ENCODE measurements around the gene NPHP4.

NPHP4 gene

DNA sequence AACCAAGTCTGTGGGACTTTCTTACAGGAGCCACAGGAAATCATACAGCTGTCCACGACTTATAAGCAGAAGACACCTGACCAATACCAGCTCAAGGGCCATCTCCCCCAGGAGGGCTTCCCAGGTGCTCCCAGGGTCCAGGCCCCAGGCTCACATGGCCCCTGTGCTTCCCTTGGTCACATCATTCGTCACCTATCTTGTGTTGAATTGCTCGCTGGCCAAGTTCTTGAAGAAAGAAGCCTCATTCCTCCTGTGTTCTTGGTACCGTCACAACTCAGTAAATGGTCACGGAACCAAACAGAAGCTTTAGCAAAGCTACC is 3.0 kb downstream of the NPHP4 start:
- DNase-seq: no peak

DNA sequence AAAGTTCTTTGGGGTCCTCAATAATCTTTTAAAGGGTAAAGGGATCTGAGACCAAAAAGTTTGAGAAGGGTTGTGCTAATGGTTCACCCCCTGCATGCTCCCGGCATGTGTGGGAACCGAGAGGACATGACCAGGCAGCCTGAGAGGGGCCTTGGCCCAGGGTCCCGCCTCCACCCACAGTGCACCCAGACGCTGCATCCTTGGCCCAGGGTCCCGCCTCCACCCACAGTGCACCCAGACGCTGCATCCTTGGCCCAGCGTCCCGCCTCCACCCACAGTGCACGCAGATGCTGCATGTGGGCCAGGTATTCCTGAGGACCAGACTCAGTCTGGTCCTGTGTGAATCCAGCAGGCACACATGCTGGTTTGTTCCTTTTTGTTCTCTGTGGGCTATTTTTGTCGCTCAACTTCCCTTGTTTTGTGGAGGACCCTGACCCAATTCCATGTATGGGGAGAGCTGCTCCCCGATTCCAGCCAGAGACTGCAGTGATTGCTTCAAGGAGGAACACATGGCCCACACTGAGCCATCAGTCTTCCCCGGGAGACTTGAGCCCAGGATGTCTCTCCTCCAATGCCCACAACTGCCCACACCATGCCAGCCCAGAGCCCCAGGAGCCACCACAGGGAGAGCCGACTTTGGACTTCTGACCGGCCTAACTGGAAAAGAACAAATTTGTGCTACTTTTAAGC is 3.5 kb downstream of the NPHP4 start:
- DNase-seq: no peak

DNA sequence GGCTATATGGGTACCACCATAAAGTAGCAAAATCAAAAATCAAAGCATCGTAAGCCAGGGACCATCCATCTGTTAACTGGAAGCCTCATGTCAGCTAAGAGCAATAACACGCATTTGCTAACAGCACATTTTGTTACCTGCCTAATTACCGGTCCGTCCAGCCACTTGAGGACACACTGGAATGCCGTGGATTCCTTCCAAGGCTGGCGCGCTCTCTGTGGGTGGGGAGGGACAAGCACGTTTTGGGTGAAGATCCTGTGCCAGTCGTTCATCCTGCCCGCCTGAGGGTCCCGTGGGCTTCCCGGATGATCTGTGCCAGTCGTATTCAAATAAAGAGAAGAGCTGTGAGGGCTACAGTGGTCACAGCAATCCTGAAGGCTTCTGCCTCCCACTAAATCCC is 6.2 kb downstream of the NPHP4 start:
- no peak for DNase-seq

DNA sequence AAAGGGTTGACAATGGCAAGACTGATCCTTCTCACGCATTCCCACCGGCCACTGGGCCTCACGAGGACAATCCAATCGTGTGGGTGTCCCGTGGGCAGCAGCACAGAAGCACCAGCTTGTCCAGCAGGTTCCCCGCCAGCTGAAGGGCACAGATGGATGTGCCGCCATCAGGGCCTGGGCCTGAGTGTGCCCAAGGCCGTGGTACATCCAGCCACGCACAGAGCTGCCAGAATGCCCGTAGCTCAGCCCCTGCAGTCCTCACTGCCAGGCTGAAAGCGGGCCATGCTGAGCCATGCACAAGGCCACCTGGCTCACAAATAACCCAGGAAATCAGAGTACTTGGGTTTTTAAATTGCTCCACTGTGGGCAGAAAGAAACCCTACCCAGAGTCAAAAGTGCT is 7.0 kb downstream of the NPHP4 start:
- DNase-seq: no peak

DNA sequence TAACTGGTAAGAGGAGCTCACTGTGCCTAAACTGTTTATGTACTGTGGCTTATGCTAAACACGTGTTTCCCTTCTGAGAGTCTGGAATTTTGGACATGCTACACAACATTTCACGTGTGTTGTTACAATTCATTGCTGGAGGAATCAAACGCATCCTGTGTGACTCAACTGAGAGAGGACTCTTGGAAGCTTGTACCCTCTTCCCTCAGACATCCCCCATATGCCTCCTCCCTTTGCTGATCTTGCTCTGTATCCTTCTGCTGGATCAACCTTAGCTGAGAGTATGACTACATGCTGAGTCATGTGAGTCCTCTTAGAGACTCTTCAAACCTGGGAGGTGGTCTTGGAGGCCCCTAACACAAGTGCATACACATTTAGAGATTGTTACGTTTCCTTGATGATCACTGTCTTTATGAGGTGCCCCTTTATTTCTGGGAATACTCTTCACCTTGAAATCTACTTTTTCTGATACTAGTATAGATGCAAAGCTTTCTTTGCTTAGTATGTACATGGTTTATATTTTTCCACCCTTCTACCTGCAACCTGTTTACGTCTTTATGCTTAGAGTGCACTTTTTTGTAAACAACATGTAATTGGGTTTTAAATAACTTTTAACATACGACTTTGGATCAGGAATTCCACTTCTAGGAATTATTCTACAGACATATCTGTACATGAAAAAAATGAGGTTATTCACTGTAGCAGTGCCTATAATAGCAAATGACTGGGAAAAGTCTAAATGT is 8.7 kb downstream of the NPHP4 start:
- DNase-seq: no peak

DNA sequence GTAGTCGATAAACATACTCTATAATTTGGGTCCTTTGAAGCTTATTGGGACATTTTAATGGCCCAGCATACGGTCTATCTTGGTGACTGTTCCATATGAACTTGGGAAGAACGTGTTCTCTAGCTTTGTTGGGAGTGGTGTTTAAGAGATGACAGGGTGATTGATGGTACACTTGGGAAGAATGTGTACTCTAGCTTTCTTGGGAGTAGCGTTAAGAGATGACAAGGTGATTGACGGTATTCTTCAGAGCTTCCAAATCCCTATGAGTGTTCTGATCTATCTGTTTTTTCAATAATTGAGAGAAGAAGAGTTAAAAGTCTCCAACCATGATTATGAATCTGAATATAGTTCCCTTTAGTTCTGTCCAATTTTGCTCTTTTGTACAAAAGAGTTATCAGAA is 9.4 kb downstream of the NPHP4 start:
- no peak for DNase-seq

DNA sequence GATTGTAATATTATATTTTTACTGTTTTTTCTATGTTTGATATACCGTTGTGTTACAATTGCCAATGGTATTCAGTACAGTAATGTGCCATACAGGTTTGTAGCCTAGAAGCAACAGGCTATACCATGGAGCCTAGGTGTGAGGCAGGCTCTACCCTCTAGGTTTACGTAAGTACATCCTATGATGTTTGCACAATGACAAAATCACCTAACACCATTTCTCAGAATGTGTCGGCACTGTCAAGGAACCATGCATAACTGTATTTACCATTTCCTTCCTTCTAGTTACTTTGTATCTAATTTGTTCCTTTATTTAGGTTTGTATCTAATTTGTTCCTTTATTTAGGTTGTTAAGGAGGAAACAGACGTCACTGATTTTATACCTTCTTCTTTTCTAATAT is 9.9 kb downstream of the NPHP4 start:
- DNase-seq: no peak

DNA sequence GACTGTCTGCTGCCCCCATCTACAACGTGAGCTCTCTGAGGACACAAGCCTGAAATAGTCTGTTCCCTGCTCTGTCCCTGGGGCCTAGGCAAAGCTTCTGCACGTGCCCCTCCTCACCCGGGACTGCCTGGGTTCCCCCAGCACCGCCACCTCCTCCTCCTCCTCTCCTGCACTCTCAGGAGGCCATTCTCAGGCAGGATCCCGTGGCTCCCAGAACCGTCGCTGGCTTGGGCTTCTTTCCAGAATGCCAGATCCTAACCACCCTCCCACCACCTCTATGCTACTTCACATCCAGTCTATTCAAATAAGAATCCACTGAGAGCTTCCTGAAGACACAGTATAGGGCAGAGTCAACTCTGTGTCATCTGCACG is 11.2 kb downstream of the NPHP4 start:
- no peak for DNase-seq

DNA sequence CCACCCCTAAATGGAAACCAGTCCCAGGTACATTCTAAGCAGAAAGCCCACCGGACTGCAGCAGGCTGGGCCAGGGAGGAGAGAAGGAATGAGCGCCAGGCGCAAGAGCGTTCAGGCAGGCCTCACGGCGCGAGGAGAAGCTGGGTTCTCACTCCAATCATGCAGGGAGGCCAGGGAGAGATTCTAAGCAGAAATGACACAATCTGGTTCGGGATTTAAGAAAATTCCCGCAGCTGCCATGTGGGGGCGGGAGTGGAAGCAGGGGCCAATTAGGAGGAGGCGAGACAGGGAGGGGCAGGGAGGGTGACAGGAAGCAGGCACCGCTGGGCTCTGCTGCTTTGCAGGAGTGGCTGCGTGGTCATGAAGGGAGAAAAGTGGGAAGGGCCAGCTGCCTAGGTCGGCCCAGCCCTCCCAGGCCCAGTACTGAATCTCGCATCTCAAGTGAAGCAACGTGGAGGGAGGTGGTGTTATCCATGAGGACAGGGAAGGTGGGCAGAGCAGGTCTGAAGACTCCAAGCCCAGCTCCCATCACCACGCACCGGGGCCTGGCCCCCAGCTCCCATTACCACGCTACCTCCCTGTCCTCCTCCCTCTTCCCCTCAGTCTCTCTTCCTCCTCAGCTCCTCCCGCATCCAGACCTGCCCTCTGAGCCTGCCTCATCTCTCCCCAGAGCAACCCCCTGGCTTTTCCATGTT is 11.8 kb downstream of the NPHP4 start:
- no peak for DNase-seq

DNA sequence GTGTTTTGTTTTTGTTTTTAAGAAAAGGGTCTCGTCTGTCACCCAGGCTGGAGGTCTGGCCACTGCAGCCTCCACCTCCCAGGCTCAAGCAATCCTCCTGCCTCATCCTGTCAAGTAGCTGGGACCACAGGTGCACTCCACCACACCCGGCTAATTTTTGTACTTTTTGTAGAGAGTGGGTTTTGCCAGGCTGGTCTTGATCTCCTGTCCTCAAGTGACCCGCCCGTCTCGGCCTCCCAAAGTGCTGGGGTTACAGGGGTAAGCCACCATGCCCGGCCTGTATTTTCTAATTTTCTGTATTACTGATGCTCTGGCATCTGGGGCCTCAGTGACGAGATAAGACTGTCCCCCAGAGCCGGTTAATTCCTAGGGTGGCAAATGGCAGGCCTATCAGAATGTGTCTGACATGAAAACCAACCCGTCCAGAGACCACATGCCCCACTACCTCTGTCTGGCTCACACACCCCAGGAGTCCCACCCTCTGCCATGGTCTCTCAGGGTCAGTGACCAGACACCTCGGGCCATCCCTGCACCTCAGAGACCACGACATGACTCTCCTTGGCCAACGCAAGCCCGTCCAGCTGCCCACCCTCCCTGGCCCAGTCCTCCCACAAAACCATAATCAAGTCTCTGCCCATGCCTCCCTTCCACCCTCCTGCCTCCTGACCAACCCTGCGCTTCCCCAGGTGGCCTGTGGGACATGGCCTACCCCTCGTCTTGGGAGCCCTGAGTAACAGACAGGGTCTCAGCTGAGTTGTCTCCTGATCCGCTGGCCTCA is 12.5 kb downstream of the NPHP4 start:
- no peak for DNase-seq

DNA sequence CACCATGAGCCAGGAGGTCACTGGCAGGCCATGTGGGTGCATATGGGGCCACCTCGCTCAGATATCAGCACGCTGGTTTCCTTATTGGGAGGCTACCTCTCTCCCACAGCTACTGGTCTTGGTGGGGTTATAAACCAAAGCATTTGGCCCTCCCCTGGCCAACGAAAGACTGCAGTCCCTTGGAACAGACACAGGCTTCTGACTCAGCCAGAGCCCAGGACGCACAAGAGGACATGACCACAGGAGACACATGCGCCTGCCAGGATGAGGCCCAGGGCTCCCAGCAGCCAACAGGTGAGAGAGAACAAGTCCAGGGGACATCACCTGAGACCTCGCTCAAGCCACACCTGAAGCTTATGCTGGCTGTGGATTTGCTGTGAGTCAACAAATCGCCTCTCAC is 13.8 kb downstream of the NPHP4 start:
- no peak for DNase-seq

DNA sequence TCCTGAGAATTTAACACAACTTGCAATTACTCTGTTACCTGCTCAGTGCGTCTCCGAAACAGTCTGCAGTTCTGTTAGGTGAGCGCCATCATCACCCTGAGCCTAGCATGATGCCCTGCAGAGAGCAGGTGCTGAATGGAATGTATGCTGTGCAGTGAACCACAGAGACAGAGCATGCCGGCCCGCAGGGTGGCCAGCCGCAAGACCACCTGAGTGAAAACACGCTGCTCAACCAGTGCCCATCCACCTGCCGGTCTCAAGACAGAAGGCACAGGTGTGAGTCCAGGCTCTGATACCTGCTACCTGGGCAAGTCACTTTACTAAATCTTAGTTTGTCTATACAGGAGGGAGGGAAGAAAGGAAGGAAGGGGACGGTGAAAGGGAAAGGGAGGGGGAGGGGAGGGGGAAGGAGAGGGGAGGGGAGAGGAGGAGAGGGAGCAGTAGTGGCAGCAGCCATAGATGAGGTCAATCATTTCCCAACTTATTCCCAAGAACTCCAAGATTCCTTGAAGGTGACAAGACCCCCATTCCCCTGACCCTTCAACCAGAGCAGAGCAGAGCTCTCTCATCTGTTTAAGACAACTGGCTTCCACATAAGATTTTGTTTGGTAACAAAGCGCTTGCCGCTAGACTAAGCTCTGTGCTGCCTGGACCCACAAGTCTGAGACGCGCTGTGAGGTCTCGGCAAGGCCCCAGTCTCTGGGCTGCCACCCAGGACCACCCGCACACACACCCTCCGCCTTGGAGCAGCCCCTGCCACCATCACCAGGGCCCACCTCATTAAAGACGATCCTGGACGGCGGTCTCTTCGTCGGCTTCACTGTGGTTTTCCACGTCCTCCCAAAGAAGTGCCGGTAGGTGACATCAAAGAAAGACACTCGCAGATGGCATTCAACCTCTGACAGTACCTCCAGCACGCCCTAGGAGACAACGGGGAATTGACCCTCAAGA is 14.5 kb downstream of the NPHP4 start:
- no peak for DNase-seq

DNA sequence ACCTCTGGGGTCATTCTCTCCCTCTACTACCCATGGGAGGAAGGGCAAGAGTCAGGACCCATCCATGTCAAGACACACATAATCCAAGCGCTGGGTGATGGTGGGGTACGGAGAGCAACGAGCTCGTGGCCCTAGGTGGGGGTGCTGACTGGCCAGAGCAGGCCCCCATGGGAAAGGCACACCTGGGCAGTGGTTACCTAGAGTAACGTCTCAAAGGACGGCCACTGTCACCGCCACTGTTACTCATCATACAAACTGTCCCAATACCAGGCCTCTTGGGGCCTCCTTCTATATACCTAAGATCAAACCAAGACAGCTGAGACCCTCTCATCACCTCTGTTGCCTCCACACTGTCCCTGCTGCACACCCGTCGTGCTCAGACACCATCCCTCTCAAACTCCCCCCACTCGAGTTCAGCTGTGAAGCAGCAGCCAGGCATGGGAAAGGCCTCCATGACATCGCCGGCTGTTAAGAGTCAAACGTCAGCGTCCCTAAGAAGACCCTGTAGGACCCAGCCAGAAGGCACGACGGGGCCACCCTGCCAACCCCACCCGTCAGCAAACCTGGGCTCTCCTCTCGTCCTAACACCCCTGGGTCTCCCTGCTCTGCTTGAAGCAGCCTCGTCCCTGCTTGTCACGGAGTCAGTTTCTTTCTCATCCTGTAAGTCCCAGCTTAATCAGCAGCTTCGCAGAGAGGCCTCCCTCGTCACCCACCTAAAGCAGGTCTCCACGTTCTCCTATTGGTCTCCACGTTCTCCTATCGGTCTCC is 15.3 kb downstream of the NPHP4 start:
- no peak for DNase-seq

DNA sequence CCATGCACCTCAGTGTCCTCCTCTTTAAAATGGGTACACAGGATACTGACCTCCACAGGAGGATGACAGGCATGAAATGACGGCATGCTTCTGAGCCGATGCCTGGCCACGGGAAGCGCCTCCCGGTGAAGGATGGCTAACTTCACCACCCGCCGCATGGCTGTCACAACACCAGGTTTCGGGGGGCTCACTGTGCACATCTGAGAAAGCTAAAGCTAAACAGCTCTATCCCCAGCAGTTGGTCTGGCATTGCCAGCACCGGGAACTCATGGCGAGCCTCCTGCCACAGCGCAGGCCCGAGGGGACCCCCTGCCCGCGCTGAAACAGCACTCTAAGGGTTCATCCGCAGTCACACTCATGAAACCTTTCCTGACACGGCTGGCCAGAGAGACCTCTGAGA is 16.0 kb downstream of the NPHP4 start:
- no peak for DNase-seq

DNA sequence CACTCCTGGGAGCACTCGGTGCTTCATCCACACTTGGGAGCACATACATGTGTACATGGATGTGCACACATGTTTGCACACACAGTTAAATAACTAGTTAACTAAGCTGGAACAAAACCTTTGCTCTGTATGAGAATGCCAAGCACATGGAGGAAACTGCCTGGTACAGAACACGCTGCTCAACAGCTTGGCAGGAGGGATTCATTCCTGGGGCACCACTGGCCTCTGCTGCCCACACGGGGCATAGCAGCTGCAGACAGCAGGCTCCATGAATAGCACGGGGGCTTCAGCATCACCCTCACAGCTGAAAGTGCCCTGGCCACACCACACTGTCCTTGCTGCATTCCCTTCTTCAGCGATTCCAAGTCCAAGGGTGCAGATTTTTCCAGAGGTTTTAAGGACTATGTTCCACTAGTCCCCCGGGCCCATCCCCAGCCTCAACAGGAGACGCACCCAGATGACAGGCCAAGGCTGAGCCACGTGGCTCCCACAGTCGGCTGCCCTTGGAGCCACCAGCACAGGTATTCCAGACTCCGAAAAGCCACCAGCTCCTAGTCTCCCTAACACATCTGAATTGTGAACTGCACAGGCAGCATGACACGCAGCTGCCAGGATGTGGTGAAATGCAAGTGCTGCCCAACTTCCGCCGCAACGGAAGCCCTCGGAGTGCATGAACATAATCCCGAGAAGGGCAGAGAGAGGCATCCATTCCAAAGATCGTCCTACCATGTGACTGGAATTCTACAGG is 16.9 kb downstream of the NPHP4 start:
- peak in 2 of 4 experiments; percentile 14 for DNase-seq

DNA sequence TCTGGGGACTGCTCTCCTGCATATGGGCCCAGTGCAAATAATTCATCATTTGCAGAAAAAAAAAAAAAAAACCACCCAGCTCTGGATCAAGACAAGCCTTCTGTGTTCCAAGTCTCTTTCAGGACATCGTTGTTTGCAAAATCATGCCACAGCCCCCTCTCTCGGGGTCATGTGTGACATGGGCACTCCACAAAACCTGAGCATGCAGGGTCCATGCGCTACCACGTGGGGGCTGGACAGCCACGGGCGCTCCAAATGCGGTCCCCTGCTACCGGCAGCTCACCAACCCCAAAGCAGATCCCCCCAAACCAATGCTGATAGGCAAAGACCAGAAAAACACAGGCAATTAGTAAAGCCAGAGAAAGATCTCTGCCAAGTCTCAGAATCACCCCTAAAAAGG is 17.6 kb downstream of the NPHP4 start:
- DNase-seq: no peak

DNA sequence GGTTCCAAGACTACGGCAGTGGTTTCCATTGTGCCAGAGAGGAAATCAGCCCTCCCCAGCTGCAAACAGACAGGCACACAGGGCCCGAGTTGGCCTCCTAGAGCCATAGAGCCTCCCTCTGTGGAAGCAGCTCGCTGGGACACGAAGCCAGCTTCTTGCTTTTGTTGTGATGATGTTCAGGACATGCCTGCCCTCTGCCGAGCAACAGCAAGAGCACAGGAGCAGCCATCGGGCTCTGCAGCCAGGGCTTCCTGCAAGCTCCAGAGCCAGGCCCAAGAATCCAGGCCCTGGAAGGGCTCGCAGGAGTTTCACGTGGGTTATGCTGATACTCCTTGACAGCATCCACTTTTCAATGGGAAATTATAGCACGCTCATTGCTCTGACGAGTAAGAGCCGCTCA is 18.5 kb downstream of the NPHP4 start:
- no peak for DNase-seq

DNA sequence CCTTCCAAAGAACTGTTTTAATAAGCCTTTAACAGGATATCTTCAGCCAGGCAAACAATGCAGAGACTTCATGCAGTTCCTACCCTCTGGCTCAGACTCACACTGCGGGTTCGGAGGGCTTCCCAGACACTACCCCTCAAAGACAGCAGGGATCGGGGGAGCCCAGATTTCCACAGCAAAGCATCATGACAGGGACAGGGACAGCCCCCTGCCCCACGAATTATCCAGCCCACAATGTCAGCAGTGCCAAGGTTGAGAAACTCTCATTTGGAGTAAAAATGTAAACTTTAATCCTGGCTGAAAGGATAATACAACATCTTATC is 20.1 kb downstream of the NPHP4 start:
- no peak for DNase-seq

DNA sequence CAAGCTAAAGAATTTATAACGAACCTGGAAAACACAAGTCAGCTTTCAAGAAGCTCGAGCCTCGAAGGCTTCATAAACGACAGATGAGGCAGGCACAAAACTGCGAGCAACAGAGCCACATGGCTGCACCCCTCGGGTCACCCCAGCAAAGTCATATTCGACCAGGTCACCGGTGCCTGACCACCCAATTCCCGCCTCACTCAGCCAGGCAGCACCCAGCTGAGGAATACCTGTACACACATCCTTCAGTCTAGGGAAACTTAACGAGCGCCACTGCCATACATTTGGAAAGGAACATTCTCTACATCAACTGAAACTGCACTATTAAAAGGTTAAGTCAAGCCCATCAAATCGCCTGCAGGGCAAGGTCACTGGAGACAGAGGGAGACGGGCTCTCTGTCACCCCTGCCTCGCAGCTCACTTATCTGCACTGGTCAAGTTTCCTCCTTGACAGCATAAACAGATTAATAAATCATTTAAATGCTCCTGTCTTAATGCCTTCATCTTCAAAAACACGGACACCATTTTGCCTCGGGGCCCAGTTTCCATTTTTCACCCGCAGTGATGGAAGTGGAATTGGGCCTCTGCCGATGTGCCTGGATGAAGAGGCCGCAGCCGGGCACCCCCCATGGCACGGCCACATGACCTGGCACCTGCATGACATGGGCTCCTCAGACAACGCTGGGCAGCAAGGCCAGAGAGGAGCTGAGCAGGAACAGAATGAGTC is 20.6 kb downstream of the NPHP4 start:
- no peak for DNase-seq

DNA sequence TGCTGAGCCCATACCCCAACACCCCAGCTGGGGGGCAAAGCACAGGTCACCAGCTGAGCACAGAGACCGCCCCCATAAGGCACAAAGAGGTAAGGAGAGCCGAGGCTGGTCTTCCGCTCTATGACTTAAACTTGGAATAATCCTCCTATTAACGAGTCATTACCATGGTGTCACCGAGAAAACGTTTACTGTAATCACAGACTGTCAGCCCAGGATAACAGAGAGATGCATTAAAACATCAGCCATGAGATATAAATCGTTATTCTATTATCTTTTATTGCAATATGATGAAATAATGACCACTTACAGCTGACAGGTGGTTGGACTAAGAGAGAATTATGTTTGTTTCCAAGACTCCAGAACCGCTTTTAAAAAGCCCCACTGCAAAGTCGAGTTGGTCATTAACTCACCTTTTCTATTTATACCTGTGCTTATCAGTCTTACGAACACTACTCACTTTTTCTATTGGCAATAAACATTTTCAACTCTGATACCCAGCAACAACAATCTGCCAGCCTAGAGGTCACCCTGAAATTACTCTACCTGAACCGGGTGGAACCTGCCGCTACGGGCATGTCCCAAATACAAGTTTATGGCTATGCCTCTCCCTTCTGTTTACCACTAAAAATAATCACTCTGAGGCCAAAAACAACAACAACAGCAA is 21.5 kb downstream of the NPHP4 start:
- no peak for DNase-seq

All from activated CD4-positive, CD25-positive, alpha-beta regulatory T cell (primary cell).